GM23338 (cell line): ENCODE results near the gene KIF5A. TPM values are rescaled to one million over a fixed set of nuclear protein-coding genes. Genes with fewer than 3 reads are reported as not detected.

Experiments
- ATAC-seq: fragments of 200-7000 bp; cut with Tn5 transposase; 3 replicates; pipeline ENCODE4 v1.9.1; 2020
- DNase-seq: peaks from one replicate; pipeline ENCODE4 v3.0.0-alpha.2; 2015; ENCODE audit warnings: low spot score
- H2AFZ ChIP-seq: fragments of 200-600 bp; sonication (generic); 2 replicates; pipeline ENCODE4 v1.8.0; 2016; ENCODE audit warnings: antibody characterized with exemption, mild to moderate bottlenecking, moderate library complexity
- H3F3A ChIP-seq: fragments of 200-600 bp; sonication (generic); replicated peaks from 2 replicates; pipeline ENCODE4 v1.8.0; 2017; ENCODE audit warnings: antibody characterized with exemption, mixed run types, low read depth
- H3K27ac ChIP-seq: fragments of 200-600 bp; sonication (generic); 2 replicates; pipeline ENCODE4 v1.6.1; 2016; ENCODE audit warnings: low read depth
- H3K27me3 ChIP-seq: fragments of 200-600 bp; sonication (generic); 2 replicates; pipeline ENCODE4 v1.8.0; 2016; ENCODE audit warnings: mild to moderate bottlenecking, mixed run types, moderate library complexity; ENCODE audit not compliant: insufficient read depth
- H3K36me3 ChIP-seq: fragments of 200-600 bp; sonication (generic); 2 replicates; pipeline ENCODE4 v1.8.0; 2016; ENCODE audit warnings: mild to moderate bottlenecking; ENCODE audit not compliant: insufficient read depth
- H3K4me1 ChIP-seq: fragments of 200-600 bp; sonication (generic); 2 replicates; pipeline ENCODE4 v1.8.0; 2016; ENCODE audit warnings: mild to moderate bottlenecking, moderate library complexity; ENCODE audit not compliant: insufficient read depth
- H3K4me2 ChIP-seq: fragments of 200-600 bp; sonication (generic); 2 replicates; pipeline ENCODE4 v1.7.1; 2017; ENCODE audit warnings: mixed run types
- H3K4me3 ChIP-seq: fragments of 200-600 bp; sonication (generic); 2 replicates; pipeline ENCODE4 v1.6.1; 2016; ENCODE audit warnings: mixed run types
- H3K79me2 ChIP-seq: fragments of 200-600 bp; sonication (generic); replicated peaks from 2 replicates; pipeline ENCODE4 v1.8.0; 2017; ENCODE audit warnings: mild to moderate bottlenecking; ENCODE audit not compliant: insufficient read depth
- H3K9me2 ChIP-seq: fragments of 200-600 bp; sonication (generic); 2 replicates; pipeline ENCODE4 v1.8.0; 2017; ENCODE audit not compliant: insufficient read depth
- H4K20me1 ChIP-seq: fragments of 200-600 bp; sonication (generic); replicated peaks from 2 replicates; pipeline ENCODE4 v1.8.0; 2017; ENCODE audit warnings: mild to moderate bottlenecking; ENCODE audit not compliant: insufficient read depth
- H3K27ac Mint-ChIP-seq: 2 replicates; pipeline ENCODE4 v1.8.0; 2020; ENCODE audit warnings: inconsistent platforms, mild to moderate bottlenecking, moderate library complexity, mixed read lengths
- H3K27me3 Mint-ChIP-seq: 3 replicates; pipeline ENCODE4 v1.8.0; 2022; ENCODE audit warnings: low read depth, mild to moderate bottlenecking, moderate library complexity, mixed read lengths, inconsistent platforms; ENCODE audit not compliant: insufficient read depth, poor library complexity
- H3K36me3 Mint-ChIP-seq: 3 replicates; pipeline ENCODE4 v1.8.0; 2021; ENCODE audit warnings: low read depth, mild to moderate bottlenecking, inconsistent platforms, moderate library complexity, mixed read lengths
- H3K4me1 Mint-ChIP-seq: 3 replicates; pipeline ENCODE4 v1.8.0; 2020; ENCODE audit warnings: mild to moderate bottlenecking, inconsistent platforms, mixed read lengths
- H3K4me3 Mint-ChIP-seq: 3 replicates; pipeline ENCODE4 v1.8.0; 2021; ENCODE audit warnings: moderate library complexity, mild to moderate bottlenecking, inconsistent platforms, mixed read lengths
- H3K9me3 Mint-ChIP-seq: 3 replicates; pipeline ENCODE4 v1.8.0; 2020; ENCODE audit warnings: moderate library complexity, mild to moderate bottlenecking, inconsistent platforms, mixed read lengths
- EZH2 ChIP-seq: fragments of 200-600 bp; sonication (generic); IDR thresholded peaks from one replicate; pipeline ENCODE4 v1.8.0; 2017; ENCODE audit warnings: antibody characterized with exemption, mild to moderate bottlenecking, low read depth; ENCODE audit not compliant: unreplicated experiment
- JUNB ChIP-seq: IDR thresholded peaks from one replicate; pipeline ENCODE4 v1.6.1; 2016; ENCODE audit warnings: antibody characterized with exemption; ENCODE audit not compliant: unreplicated experiment
- POLR2AphosphoS5 ChIP-seq: IDR thresholded peaks from 2 replicates; pipeline ENCODE4 v1.6.1; 2016; ENCODE audit warnings: antibody characterized with exemption, low read depth
- STAT1 ChIP-seq: IDR thresholded peaks from one replicate; pipeline ENCODE4 v1.6.1; 2016; ENCODE audit warnings: antibody characterized with exemption; ENCODE audit not compliant: unreplicated experiment
- ZNF114 ChIP-seq: fragments of 250-450 bp; sonication (Bioruptor Pico); IDR thresholded peaks from 2 replicates; pipeline ENCODE4 v1.5.0; 2020; ENCODE audit warnings: mild to moderate bottlenecking, moderate library complexity
- ZNF331 ChIP-seq: fragments of 250-450 bp; sonication (Bioruptor Pico); IDR thresholded peaks from 2 replicates; pipeline ENCODE4 v1.5.0; 2020; ENCODE audit warnings: low read depth, mild to moderate bottlenecking, moderate library complexity
- polyA plus RNA-seq: library from polyadenylated mRNA; unstranded; fragments of >200 nt; fragmentation: Nextera tagmentation; extraction: Ambion mirVana; gene quantifications from 2 replicates; pipeline ENCODE4 v1.2.1, GENCODE V29; 2016
- total RNA-seq: library from RNA; depleted of rRNA; stranded (reverse); fragments of >200 nt; shearing (Covaris generic); gene quantifications from 2 replicates; pipeline ENCODE4 v1.2.3, GENCODE V29; 2014
- TF ChIP-seq, protein P1 (sequence below): fragments of 250-450 bp; sonication (Bioruptor Pico); IDR thresholded peaks from 2 replicates; pipeline ENCODE4 v1.5.0; 2020; ENCODE audit warnings: mild to moderate bottlenecking, moderate library complexity
- TF ChIP-seq, protein P2 (sequence below), 2 experiments: fragments of 200-600 bp in 1 of 2; sonication (generic) in 1 of 2; conservative IDR thresholded peaks; 2 replicates each; pipeline versions ENCODE4 v1.5.1 to v1.6.1; 2016 to 2017; ENCODE audit warnings: antibody characterized with exemption in 2 of 2, low read depth in 2 of 2, mild to moderate bottlenecking in 2 of 2, moderate library complexity in 1 of 2

Gene KIF5A
- total and polyA plus RNA-seq, 2 experiments from 2014 or later, result 11.1 to 21.3 TPM

DNA sequence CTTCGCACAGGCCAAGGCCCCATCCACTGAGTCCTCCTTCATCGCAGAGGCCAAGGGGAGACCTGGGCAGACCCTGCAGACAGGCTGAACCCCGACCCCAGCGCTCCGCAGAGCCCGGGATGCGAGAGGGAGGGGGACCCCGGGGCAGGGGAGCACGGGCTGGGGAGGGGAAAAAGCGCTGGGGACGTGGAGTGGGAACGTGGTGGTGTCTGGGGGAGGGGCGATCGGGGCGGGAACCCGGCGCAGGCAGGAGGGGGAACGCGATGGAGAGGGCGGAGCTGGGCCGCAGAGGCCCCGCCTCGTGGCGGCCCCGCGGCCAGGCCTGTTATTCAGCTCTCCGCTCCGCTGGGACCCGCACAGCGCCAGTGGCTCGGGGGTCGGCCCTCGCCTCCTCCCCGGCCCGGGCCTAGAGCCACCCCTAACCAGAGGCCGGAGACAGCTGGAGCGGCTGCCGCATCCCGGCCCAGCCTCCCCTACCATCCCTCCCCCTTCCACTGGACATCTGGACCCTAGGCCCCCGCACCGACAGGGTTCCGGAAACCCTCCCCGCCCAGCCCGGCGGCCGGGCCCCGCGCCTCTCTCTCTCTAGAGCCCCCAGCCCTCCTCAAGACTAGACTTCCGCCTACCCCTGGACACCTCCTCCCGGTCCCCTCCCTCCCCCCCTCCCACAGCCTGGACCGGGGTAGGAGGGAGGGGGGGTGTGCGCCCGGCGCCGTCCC, 61.4 kb downstream of the KIF5A start, which contains the start of gene ARHGEF25:
TSS of gene ARHGEF25 (plus strand) at position 328 of the 719 bp plus-strand sequence. CDS start 460 bp downstream, outside the sequence.
- Histone ChIP-seq H3K4me3 (peak within 1 kb of the TSS; percentile 86), H4K20me1 (no peaks in the 10 kb centered on the region; the same call in 1 of the 2 replicates), H2AFZ (peak within 1 kb of the TSS; percentile 97), H3K9me2 (no peaks in the 10 kb centered on the region), H3F3A (peaks cover 6% of the 10 kb centered on the region; the same call in 1 of the 2 replicates), H3K79me2 (peaks cover under 1% of the 10 kb centered on the region; the same call in 1 of the 2 replicates), H3K4me1 (peaks cover 29% of the 10 kb centered on the region), H3K27ac (no peak within 1 kb of the TSS), H3K4me2 (peak within 1 kb of the TSS; percentile 97), H3K36me3 (peaks cover 4% of the 10 kb centered on the region; the same call in 1 of the 2 replicates), H3K27me3 (peaks cover 66% of the 10 kb centered on the region)
- Mint-ChIP-seq H3K9me3 (no peaks in the 10 kb centered on the region), H3K27me3 (peaks cover 60% of the 10 kb centered on the region), H3K27ac (no peak within 1 kb of the TSS), H3K4me1 (peaks cover 44% of the 10 kb centered on the region), H3K4me3 (peak within 1 kb of the TSS; percentile 88), H3K36me3 (peaks cover 29% of the 10 kb centered on the region)
- TF ChIP-seq POLR2AphosphoS5 (peak; percentile 52), ZNF331 (no peak), ZNF114 (CRISPR knock-in tag) (no peak), JUNB (no peak), EZH2 (peak; percentile 56), STAT1 (no peak)
- TF ChIP-seq, protein P1, sequence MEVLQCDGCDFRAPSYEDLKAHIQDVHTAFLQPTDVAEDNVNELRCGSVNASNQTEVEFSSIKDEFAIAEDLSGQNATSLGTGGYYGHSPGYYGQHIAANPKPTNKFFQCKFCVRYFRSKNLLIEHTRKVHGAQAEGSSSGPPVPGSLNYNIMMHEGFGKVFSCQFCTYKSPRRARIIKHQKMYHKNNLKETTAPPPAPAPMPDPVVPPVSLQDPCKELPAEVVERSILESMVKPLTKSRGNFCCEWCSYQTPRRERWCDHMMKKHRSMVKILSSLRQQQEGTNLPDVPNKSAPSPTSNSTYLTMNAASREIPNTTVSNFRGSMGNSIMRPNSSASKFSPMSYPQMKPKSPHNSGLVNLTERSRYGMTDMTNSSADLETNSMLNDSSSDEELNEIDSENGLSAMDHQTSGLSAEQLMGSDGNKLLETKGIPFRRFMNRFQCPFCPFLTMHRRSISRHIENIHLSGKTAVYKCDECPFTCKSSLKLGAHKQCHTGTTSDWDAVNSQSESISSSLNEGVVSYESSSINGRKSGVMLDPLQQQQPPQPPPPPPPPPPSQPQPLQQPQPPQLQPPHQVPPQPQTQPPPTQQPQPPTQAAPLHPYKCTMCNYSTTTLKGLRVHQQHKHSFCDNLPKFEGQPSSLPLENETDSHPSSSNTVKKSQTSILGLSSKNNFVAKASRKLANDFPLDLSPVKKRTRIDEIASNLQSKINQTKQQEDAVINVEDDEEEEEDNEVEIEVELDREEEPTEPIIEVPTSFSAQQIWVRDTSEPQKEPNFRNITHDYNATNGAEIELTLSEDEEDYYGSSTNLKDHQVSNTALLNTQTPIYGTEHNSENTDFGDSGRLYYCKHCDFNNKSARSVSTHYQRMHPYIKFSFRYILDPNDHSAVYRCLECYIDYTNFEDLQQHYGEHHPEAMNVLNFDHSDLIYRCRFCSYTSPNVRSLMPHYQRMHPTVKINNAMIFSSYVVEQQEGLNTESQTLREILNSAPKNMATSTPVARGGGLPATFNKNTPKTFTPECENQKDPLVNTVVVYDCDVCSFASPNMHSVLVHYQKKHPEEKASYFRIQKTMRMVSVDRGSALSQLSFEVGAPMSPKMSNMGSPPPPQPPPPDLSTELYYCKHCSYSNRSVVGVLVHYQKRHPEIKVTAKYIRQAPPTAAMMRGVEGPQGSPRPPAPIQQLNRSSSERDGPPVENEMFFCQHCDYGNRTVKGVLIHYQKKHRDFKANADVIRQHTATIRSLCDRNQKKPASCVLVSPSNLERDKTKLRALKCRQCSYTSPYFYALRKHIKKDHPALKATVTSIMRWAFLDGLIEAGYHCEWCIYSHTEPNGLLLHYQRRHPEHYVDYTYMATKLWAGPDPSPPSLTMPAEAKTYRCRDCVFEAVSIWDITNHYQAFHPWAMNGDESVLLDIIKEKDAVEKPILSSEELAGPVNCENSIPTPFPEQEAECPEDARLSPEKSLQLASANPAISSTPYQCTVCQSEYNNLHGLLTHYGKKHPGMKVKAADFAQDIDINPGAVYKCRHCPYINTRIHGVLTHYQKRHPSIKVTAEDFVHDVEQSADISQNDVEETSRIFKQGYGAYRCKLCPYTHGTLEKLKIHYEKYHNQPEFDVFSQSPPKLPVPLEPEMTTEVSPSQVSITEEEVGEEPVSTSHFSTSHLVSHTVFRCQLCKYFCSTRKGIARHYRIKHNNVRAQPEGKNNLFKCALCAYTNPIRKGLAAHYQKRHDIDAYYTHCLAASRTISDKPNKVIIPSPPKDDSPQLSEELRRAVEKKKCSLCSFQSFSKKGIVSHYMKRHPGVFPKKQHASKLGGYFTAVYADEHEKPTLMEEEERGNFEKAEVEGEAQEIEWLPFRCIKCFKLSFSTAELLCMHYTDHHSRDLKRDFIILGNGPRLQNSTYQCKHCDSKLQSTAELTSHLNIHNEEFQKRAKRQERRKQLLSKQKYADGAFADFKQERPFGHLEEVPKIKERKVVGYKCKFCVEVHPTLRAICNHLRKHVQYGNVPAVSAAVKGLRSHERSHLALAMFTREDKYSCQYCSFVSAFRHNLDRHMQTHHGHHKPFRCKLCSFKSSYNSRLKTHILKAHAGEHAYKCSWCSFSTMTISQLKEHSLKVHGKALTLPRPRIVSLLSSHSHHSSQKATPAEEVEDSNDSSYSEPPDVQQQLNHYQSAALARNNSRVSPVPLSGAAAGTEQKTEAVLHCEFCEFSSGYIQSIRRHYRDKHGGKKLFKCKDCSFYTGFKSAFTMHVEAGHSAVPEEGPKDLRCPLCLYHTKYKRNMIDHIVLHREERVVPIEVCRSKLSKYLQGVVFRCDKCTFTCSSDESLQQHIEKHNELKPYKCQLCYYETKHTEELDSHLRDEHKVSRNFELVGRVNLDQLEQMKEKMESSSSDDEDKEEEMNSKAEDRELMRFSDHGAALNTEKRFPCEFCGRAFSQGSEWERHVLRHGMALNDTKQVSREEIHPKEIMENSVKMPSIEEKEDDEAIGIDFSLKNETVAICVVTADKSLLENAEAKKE (CRISPR knock-in tag), result no peak
- TF ChIP-seq, protein P2, sequence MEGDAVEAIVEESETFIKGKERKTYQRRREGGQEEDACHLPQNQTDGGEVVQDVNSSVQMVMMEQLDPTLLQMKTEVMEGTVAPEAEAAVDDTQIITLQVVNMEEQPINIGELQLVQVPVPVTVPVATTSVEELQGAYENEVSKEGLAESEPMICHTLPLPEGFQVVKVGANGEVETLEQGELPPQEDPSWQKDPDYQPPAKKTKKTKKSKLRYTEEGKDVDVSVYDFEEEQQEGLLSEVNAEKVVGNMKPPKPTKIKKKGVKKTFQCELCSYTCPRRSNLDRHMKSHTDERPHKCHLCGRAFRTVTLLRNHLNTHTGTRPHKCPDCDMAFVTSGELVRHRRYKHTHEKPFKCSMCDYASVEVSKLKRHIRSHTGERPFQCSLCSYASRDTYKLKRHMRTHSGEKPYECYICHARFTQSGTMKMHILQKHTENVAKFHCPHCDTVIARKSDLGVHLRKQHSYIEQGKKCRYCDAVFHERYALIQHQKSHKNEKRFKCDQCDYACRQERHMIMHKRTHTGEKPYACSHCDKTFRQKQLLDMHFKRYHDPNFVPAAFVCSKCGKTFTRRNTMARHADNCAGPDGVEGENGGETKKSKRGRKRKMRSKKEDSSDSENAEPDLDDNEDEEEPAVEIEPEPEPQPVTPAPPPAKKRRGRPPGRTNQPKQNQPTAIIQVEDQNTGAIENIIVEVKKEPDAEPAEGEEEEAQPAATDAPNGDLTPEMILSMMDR (conservative IDR thresholded peaks at IDR 0.05; ENCODE audit: low read depth in 2 of 2), result no peak
- ATAC-seq (peak; percentile 72), DNase-seq (peak; percentile 81)
